Heart left ventricle (tissue), 16 donors: ENCODE measurements around the gene PM20D1. TPM values are rescaled to one million over a fixed set of nuclear protein-coding genes. Genes with fewer than 3 reads are reported as not detected.
"Not testable (repeated sequence)": the region's sequence is repeated elsewhere in the genome, so short reads cannot be mapped to it uniquely, and the experiment has no call there.

Experiments
- ATAC-seq, 4 donors: fragments of 200-7000 bp; cut with Tn5 transposase; one replicate each; pipeline ENCODE4 v1.9.1; 2020 to 2022; ENCODE audit warnings: moderate library complexity in 4 of 4, mild to moderate bottlenecking in 3 of 4, moderate number of reproducible peaks in 1 of 4
- DNase-seq, 5 donors: peaks; one replicate each; pipeline ENCODE4 v3.0.0-alpha.2; 2020
- H3K27ac ChIP-seq, 12 donors: fragments of 200-600 bp; sonication (generic) in 4 of 12; one replicate each; pipeline versions ENCODE4 v1.5.0 to v1.8.0; 2016 to 2022; ENCODE audit warnings: mild to moderate bottlenecking in 2 of 12
- H3K27me3 ChIP-seq, 9 donors: fragments of 200-600 bp; sonication (generic) in 2 of 9; one replicate each; pipeline versions ENCODE4 v1.5.1 to v1.8.0; 2016 to 2022; ENCODE audit warnings: mild to moderate bottlenecking in 3 of 9
- H3K36me3 ChIP-seq, 9 donors: fragments of 200-600 bp; sonication (generic) in 2 of 9; one replicate each; pipeline versions ENCODE4 v1.5.0 to v1.8.0; 2018 to 2022; ENCODE audit warnings: mild to moderate bottlenecking in 2 of 9
- H3K4me1 ChIP-seq, 12 donors: fragments of 200-600 bp; sonication (generic) in 4 of 12; one replicate each; pipeline versions ENCODE4 v1.5.0 to v1.8.0; 2016 to 2022; ENCODE audit warnings: mild to moderate bottlenecking in 3 of 12
- H3K4me3 ChIP-seq, 12 donors: fragments of 200-600 bp; sonication (generic) in 4 of 12; one replicate each; pipeline versions ENCODE4 v1.5.0 to v1.8.0; 2017 to 2022; ENCODE audit warnings: mild to moderate bottlenecking in 9 of 12, moderate library complexity in 4 of 12
- H3K9me3 ChIP-seq, 12 donors: fragments of 200-600 bp; sonication (generic) in 4 of 12; one replicate each; pipeline versions ENCODE4 v1.5.0 to v1.8.0; 2016 to 2022; ENCODE audit warnings: mild to moderate bottlenecking in 1 of 12
- CTCF ChIP-seq, 12 donors: fragments of 200-600 bp; sonication (generic) in 4 of 12; IDR thresholded peaks; one replicate each; pipeline versions ENCODE4 v1.5.0 to v1.8.0; 2018 to 2022; ENCODE audit warnings: antibody characterized with exemption in 12 of 12, mild to moderate bottlenecking in 5 of 12
- POLR2A ChIP-seq, 2 donors: fragments of 450-650 bp; IDR thresholded peaks; one replicate each; pipeline ENCODE4 v1.6.1; 2017; ENCODE audit warnings: antibody characterized with exemption in 2 of 2, mild to moderate bottlenecking in 2 of 2, moderate library complexity in 2 of 2
- WGBS, 4 donors: extraction: QIAGEN DNeasy Blood & Tissue Kit in 2 of 4; methylation state at CpG; one replicate each; pipeline versions ENCODE4 v1.1.5 to v1.1.7; 2013 to 2018; 5-methylcytosine and 5-hydroxymethylcytosine counted together
- intact Hi-C, 10 donors: fragments of 100-400 bp; cut with DNase I; formaldehyde crosslinking; loops; one replicate each; pipeline versions ENCODE4 v1.11.1 to v1.14.2; 2022
- long read RNA-seq, 3 donors: library from polyadenylated mRNA; unstranded; transcript quantifications; one replicate each; pipeline ENCODE4 v2.0.0, GENCODE V29; 2020 to 2021
- polyA plus RNA-seq, 2 donors: library from polyadenylated mRNA; stranded (reverse); fragments of 200-250 nt; gene quantifications; one replicate each; pipeline ENCODE4 v1.2.3, GENCODE V29; 2013
- total RNA-seq, 9 donors: library from RNA; depleted of rRNA in 2 of 9; stranded (reverse); fragments of >200 nt in 2 of 9; fragmentation: NEBNext Ultra II Directional in 3 of 9; extraction: Animal tissue kit (Norgen Biotek cat#: 25700) in 3 of 9; gene quantifications; one replicate each; pipeline versions ENCODE4 v1.1.0 to v1.2.4, GENCODE V29; 2016 to 2023
- donor health status: ischemic (EF 13 %, LVEDD 7.1; RV severe dilation, severe dysfunction).
- donor health status: healthy with polysubstance abuse.
- donor health status: DM: no; HTN: yes; CAD: no.
- donor health status: DM: no; HTN: no; CAD: no.
- donor health status: ischemic (EF 25% LVEDD 6.9; RV normal size, moderate dysfunction).
- donor health status: ischemic (EF 25% LVEDD 5.7; RV mildly dilated, moderate dysfunction).
- donor health status: healthy.
- donor health status: DM: yes; HTN: yes; CAD: no.
- donor health status: ischemic (EF 35%, LVEDD 5.7; RV mildly dilated, moderate dysfunction).
- donor health status: nonischemic (EF 11% LVEDD 7.7; RV severe dilation, severe dysfunction).
- donor health status: DM: yes; HTN: yes; CAD: no.
- donor health status: PGD.
- donor health status: ischemic (EF 29% LVEDD 5.4; RV normal size, mild dysfunction).
- donor health status: nonischemic (EF 23%, LVEDD 6.1; RV moderate dilation, normal function).

Gene PM20D1
- total RNA-seq (1 to 10 TPM in 2 of 9 donors, under 1 TPM in 6, not detected in 1; 0.45 to 1.4 (median 0.78) TPM), polyA plus RNA-seq (under 1 TPM; 0.28 to 0.65 TPM)
- long read RNA-seq, donor 1, partial matches to known transcripts = 1 of 1 reads
- long read RNA-seq, donor 1, other reads (novel, unspliced or antisense) = 0 of 1 reads
- long read RNA-seq, donor 2, partial matches to known transcripts = 0 of 1 reads
- long read RNA-seq, donor 2, other reads (novel, unspliced or antisense) = 1 of 1 reads
- long read RNA-seq, donor 3 = 0 reads

GRCh38 chr1:205849619-205850355, at the start of gene PM20D1:
Gene PM20D1 (minus strand): TSS chr1:205850132. CDS start chr1:205850072, 60 bp downstream.
- Histone ChIP-seq H3K36me3 (no peaks in the 10 kb centered on the region), H3K4me3 (peak within 1 kb of the TSS; percentile 21 to 77 (median 54)), H3K27ac (peak within 1 kb of the TSS in 3 of 12 donors; percentile 17 to 29 (median 18)), H3K4me1 (peaks cover 0 to 11% (median 1%) of the 10 kb centered on the region in 12 donors), H3K9me3 (peaks cover 0 to 9% (median 2%) of the 10 kb centered on the region in 12 donors), H3K27me3 (no peaks in the 10 kb centered on the region)
- peak in 1 of 2 donors; percentile 64 for TF ChIP-seq POLR2A (IDR thresholded peaks at IDR 0.05)
- TF ChIP-seq CTCF (IDR thresholded peaks at IDR 0.05) = no peak
- DNase-seq = peak; percentile 76 to 92 (median 86)
- intact Hi-C loops = loop anchor here in 2 of 10 donors (2.0 to 5.0 kb wide), 3 partner anchors 37 to 58 kb away; partner anchors contain the start of gene SLC41A1 (in 2 of the 2)
- peak; percentile 97 to 100 (median 99) for ATAC-seq
- 24 to 67% (median 54%) methylated on average over 17 to 39 of the region's 39 CpGs for WGBS, 4 donors

- no peak for ATAC-seq
- no peak for DNase-seq
- Histone ChIP-seq H3K27ac (no peak overlapping the region), H3K9me3 (peaks cover 0 to 9% (median 0%) of the 10 kb centered on the region in 12 donors), H3K4me1 (peaks cover 0 to 2% (median 0%) of the 10 kb centered on the region in 12 donors), H3K4me3 (no peak overlapping the region), H3K27me3 (peaks cover 0 to 4% (median 0%) of the 10 kb centered on the region in 9 donors), H3K36me3 (no peaks in the 10 kb centered on the region)
- no peak for TF ChIP-seq POLR2A (IDR thresholded peaks at IDR 0.05)
- no peak for TF ChIP-seq CTCF (IDR thresholded peaks at IDR 0.05)
- 74 to 85% (median 80%) methylated on average over 1 of the region's 1 CpG for WGBS, 4 donors
- intact Hi-C loops = no loop called here
These were observed 46.4 kb upstream of the PM20D1 start for GRCh38 chr1:205896351-205896750.

GRCh38 chr1:205894119-205894518, 44.2 kb upstream of the PM20D1 start:
- intact Hi-C loops, H3K9me3 ChIP-seq, H3K27me3 ChIP-seq, ATAC-seq, H3K36me3 ChIP-seq, DNase-seq, H3K4me3 ChIP-seq, H3K27ac ChIP-seq: not testable (repeated sequence)
- peaks cover 0 to 10% (median 0%) of the 10 kb centered on the region in 12 donors for H3K4me1 ChIP-seq
- 90 to 96% (median 92%) methylated on average over 3 of the region's 3 CpGs for WGBS, 4 donors

- H3K9me3 ChIP-seq, H3K4me3 ChIP-seq, DNase-seq, H3K27me3 ChIP-seq, H3K27ac ChIP-seq, intact Hi-C loops, ATAC-seq, H3K36me3 ChIP-seq: not testable (repeated sequence)
- WGBS, 4 donors = 33 to 47% (median 40%) methylated on average over 2 of the region's 2 CpGs
- peaks cover 0 to 10% (median 0%) of the 10 kb centered on the region in 12 donors for H3K4me1 ChIP-seq
These were observed 42.2 kb upstream of the PM20D1 start for GRCh38 chr1:205892175-205892574.

GRCh38 chr1:205891481-205891880, 41.5 kb upstream of the PM20D1 start:
- peaks cover 0 to 10% (median 0%) of the 10 kb centered on the region in 12 donors for H3K4me1 ChIP-seq
- ATAC-seq, intact Hi-C loops, DNase-seq, H3K36me3 ChIP-seq, H3K27ac ChIP-seq, H3K4me3 ChIP-seq, H3K9me3 ChIP-seq, H3K27me3 ChIP-seq: not testable (repeated sequence)
- 58 to 68% (median 63%) methylated on average over 2 of the region's 2 CpGs for WGBS, 4 donors

- H3K4me1 ChIP-seq = peaks cover 0 to 10% (median 0%) of the 10 kb centered on the region in 12 donors
- H3K27ac ChIP-seq, ATAC-seq, DNase-seq, H3K27me3 ChIP-seq, H3K9me3 ChIP-seq, H3K4me3 ChIP-seq, intact Hi-C loops, H3K36me3 ChIP-seq: not testable (repeated sequence)
- 90 to 93% (median 93%) methylated on average over 3 of the region's 3 CpGs for WGBS, 4 donors
These were observed 40.7 kb upstream of the PM20D1 start for GRCh38 chr1:205890631-205891030.

- WGBS, 4 donors = 43 to 59% (median 52%) methylated on average over 3 of the region's 3 CpGs
- H3K36me3 ChIP-seq, DNase-seq, H3K27me3 ChIP-seq, H3K9me3 ChIP-seq, H3K27ac ChIP-seq, H3K4me3 ChIP-seq, intact Hi-C loops, ATAC-seq: not testable (repeated sequence)
- peaks cover 0 to 10% (median 0%) of the 10 kb centered on the region in 12 donors for H3K4me1 ChIP-seq
These were observed 39.8 kb upstream of the PM20D1 start for GRCh38 chr1:205889706-205890105.

GRCh38 chr1:205889006-205889405, 39.1 kb upstream of the PM20D1 start:
- H3K9me3 ChIP-seq, ATAC-seq, H3K36me3 ChIP-seq, DNase-seq, H3K27me3 ChIP-seq, intact Hi-C loops, H3K4me3 ChIP-seq, H3K27ac ChIP-seq: not testable (repeated sequence)
- WGBS, 4 donors = 61 to 81% (median 74%) methylated on average over 4 of the region's 4 CpGs
- H3K4me1 ChIP-seq = peaks cover 0 to 10% (median 0%) of the 10 kb centered on the region in 12 donors
